K562 (cell line): ENCODE results near the gene RPL11. TPM values are rescaled to one million over a fixed set of nuclear protein-coding genes. Genes with fewer than 3 reads are reported as not detected.

Source experiments
- ATAC-seq: fragments of 200-7000 bp; cut with Tn5 transposase; 3 replicates; pipeline ENCODE4 v1.9.1; 2020; ENCODE audit warnings: moderate library complexity
- BruUV-seq: library from RNA; stranded (reverse); fragments of 400-500 nt; replicated peaks from 2 replicates; lab custom pipeline; 2021; lab: Mats Ljungman, UMichigan
- CTCF ChIA-PET: fragments of 300-600 bp; formaldehyde crosslinking; extraction: SDS; loops from one replicate; lab custom pipeline; 2021; ENCODE audit warnings: low intra/inter-chr PET ratio; lab: Yijun Ruan, JAX
- POLR2A ChIA-PET: fragments of 300-600, 350-650 bp; sonication (Branson Sonifier 250); formaldehyde crosslinking; extraction: SDS; loops from one replicate; lab custom pipeline; 2021; ENCODE audit warnings: antibody characterized with exemption, inconsistent platforms; lab: Yijun Ruan, JAX
- DNase-seq, 4 experiments: peaks; one replicate each; pipeline versions ENCODE4 v3.0.0 to v3.0.0-alpha.2; 2011 to 2018; ENCODE audit warnings: low spot score in 3 of 4, mixed read lengths in 3 of 4; ENCODE audit errors: extremely low read depth in 1 of 4
- FAIRE-seq: peaks from 2 replicates; lab custom pipeline; 2011; peaks lifted over from hg19 to GRCh38; lab: Jason Lieb, UNC
- H2AFZ ChIP-seq: 2 replicates; pipeline ENCODE4 v1.6.0; 2011; ENCODE audit warnings: low read depth, low read length, control low read depth, inconsistent platforms
- H3K27ac ChIP-seq: fragments of 200-600 bp; 3 replicates; pipeline ENCODE4 v1.8.0; 2011; ENCODE audit warnings: low read depth, mild to moderate bottlenecking, control low read depth, inconsistent platforms, low read length, moderate library complexity, mixed read lengths; ENCODE audit errors: extremely low read depth
- H3K27me3 ChIP-seq, 2 experiments: fragments of 300-600 bp in 1 of 2; 2 replicates in 1 of 2; 3 replicates in 1 of 2; pipeline versions ENCODE4 v1.6.0 to v1.8.0; 2011; ENCODE audit warnings: inconsistent platforms in 2 of 2, low read length in 2 of 2, mild to moderate bottlenecking in 1 of 2, mixed read lengths in 1 of 2, moderate library complexity in 1 of 2; ENCODE audit not compliant: control insufficient read depth in 2 of 2, insufficient read depth in 2 of 2
- H3K36me3 ChIP-seq: fragments of 300-600 bp; 3 replicates; pipeline ENCODE4 v1.8.0; 2011; ENCODE audit warnings: mild to moderate bottlenecking, low read length, inconsistent platforms; ENCODE audit not compliant: control insufficient read depth, insufficient read depth
- H3K4me1 ChIP-seq, 2 experiments: fragments of 200-600 bp in 1 of 2; replicated peaks in 1 of 2; 2 replicates in 1 of 2; 3 replicates in 1 of 2; pipeline versions ENCODE4 v1.5.1 to v1.8.0; 2011; ENCODE audit warnings: inconsistent platforms in 2 of 2, low read length in 2 of 2, mild to moderate bottlenecking in 1 of 2, mixed read lengths in 1 of 2, moderate library complexity in 1 of 2; ENCODE audit not compliant: control insufficient read depth in 2 of 2, insufficient read depth in 2 of 2
- H3K4me2 ChIP-seq: 2 replicates; pipeline ENCODE4 v1.6.1; 2011; ENCODE audit warnings: low read length, control low read depth, inconsistent platforms, mixed read lengths; ENCODE audit not compliant: insufficient read depth
- H3K4me3 ChIP-seq: fragments of 200-600 bp; sonication (generic), shearing (Covaris generic); 2 replicates; pipeline ENCODE4 v1.5.1; 2016; ENCODE audit warnings: control low read depth, inconsistent platforms
- H3K79me2 ChIP-seq: fragments of 200-600 bp; 3 replicates; pipeline ENCODE4 v1.8.0; 2011; ENCODE audit warnings: low read length, inconsistent platforms; ENCODE audit not compliant: control insufficient read depth, insufficient read depth
- H3K9ac ChIP-seq, 2 experiments: 2 replicates each; pipeline versions ENCODE4 v1.6.0 to v1.6.1; 2011; ENCODE audit warnings: low read depth in 2 of 2, low read length in 2 of 2, control low read depth in 1 of 2, inconsistent platforms in 1 of 2, mild to moderate bottlenecking in 1 of 2, mixed read lengths in 1 of 2; ENCODE audit not compliant: insufficient read depth in 1 of 2
- H3K9me1 ChIP-seq: one replicate; pipeline ENCODE4 v1.6.0; 2011; ENCODE audit warnings: inconsistent platforms, mild to moderate bottlenecking, low read length, moderate library complexity; ENCODE audit not compliant: control insufficient read depth, insufficient read depth
- H3K9me3 ChIP-seq: replicated peaks from 2 replicates; pipeline ENCODE4 v1.5.1; 2011; ENCODE audit warnings: low read depth, low read length, inconsistent platforms; ENCODE audit not compliant: control insufficient read depth, insufficient read depth
- H4K20me1 ChIP-seq: replicated peaks from 2 replicates; pipeline ENCODE4 v1.6.1; 2011; ENCODE audit warnings: low read length, inconsistent platforms, mixed read lengths; ENCODE audit not compliant: control insufficient read depth, insufficient read depth
- BHLHE40 ChIP-seq: IDR thresholded peaks from 2 replicates; pipeline ENCODE4 v1.6.1; 2011; ENCODE audit warnings: low read length, improper control_type of control experiment
- CHCHD3 ChIP-seq: fragments of 250-450 bp; sonication (Bioruptor Pico); IDR thresholded peaks from 2 replicates; pipeline ENCODE4 v2.1.2; 2022; ENCODE audit warnings: mild to moderate bottlenecking
- FOXP1 ChIP-seq: sonication (generic); formaldehyde crosslinking; IDR thresholded peaks from 2 replicates; pipeline ENCODE4 v1.8.0; 2022; ENCODE audit warnings: mild to moderate bottlenecking, missing genetic modification reagents
- KAT2B ChIP-seq: IDR thresholded peaks from one replicate; pipeline ENCODE4 v1.6.1; 2012; ENCODE audit warnings: low read depth, mild to moderate bottlenecking, control low read depth, inconsistent platforms, low read length, moderate library complexity
- KHSRP ChIP-seq: fragments of 450-650 bp; IDR thresholded peaks from 2 replicates; pipeline ENCODE4 v1.6.1; 2017
- LEF1 ChIP-seq: fragments of 450-650 bp; IDR thresholded peaks from 2 replicates; pipeline ENCODE4 v1.6.1; 2016; ENCODE audit warnings: mild to moderate bottlenecking
- NFATC3 ChIP-seq: fragments of 450-650 bp; IDR thresholded peaks from 2 replicates; pipeline ENCODE4 v1.6.1; 2017; ENCODE audit warnings: mild to moderate bottlenecking
- NFIC ChIP-seq: fragments of 450-650 bp; IDR thresholded peaks from 2 replicates; pipeline ENCODE4 v1.6.1; 2017; ENCODE audit warnings: mild to moderate bottlenecking, inconsistent platforms
- PHF21A ChIP-seq: fragments of 450-650 bp; IDR thresholded peaks from 2 replicates; pipeline ENCODE4 v1.6.1; 2017; ENCODE audit warnings: low read depth, borderline replicate concordance
- TAF15 ChIP-seq: fragments of 200-400 bp; formaldehyde crosslinking; IDR thresholded peaks from 2 replicates; pipeline ENCODE4 v1.6.1; 2017; ENCODE audit warnings: mild to moderate bottlenecking, low read depth, low read length, moderate library complexity
- ZNF436 ChIP-seq: fragments of 250-450, 450-650 bp; sonication (Bioruptor Pico); formaldehyde crosslinking; IDR thresholded peaks from 2 replicates; pipeline ENCODE4 v1.7.0; 2020; ENCODE audit warnings: mild to moderate bottlenecking
- WGBS: fragments of 100-300 bp; shearing (Covaris generic); methylation state at CpG from one replicate; pipeline ENCODE4 v1.1.6; 2016; ENCODE audit warnings: low coverage, mixed read lengths; ENCODE audit not compliant: insufficient coverage; ENCODE audit errors: missing lambda C conversion rate; 5-methylcytosine and 5-hydroxymethylcytosine counted together
- in situ Hi-C: fragments of 300-500 bp; cut with MboI; formaldehyde crosslinking; loops from 4 replicates; pipeline ENCODE4 v1.15.0; 2018; ENCODE audit warnings: inconsistent platforms, mixed read lengths
- intact Hi-C: fragments of 100-400 bp; cut with micrococcal nuclease; formaldehyde crosslinking; loops from 2 replicates; pipeline ENCODE4 v1.14.2; 2022
- polyA plus RNA-seq, 8 experiments: library from polyadenylated mRNA; depleted of rRNA in 4 of 8; stranded (reverse) in 5 of 8; unstranded in 3 of 8; fragments of >200 nt; fragmentation: Nextera tagmentation in 2 of 8; fragmentation: Illumina TruSeq in 1 of 8; extraction: Ambion mirVana in 2 of 8; extraction: Trizol in 1 of 8; gene quantifications; 2 replicates each; pipeline versions ENCODE4 v1.2.1 to v1.2.3, GENCODE V29; 2011 to 2014; ENCODE audit warnings: inconsistent platforms in 1 of 8, missing spikeins in 1 of 8
- total RNA-seq, 7 experiments: library from RNA; depleted of rRNA in 6 of 7; stranded (reverse); fragments of >200 nt in 6 of 7; fragmentation: Illumina TruSeq in 2 of 7; extraction: Trizol in 2 of 7; gene quantifications; 2 replicates each; pipeline versions ENCODE4 v1.2.1 to v1.2.3, GENCODE V29; 2011 to 2021; ENCODE audit warnings: low replicate concordance in 1 of 7
- TF ChIP-seq, protein P1 (sequence below), 2 experiments: fragments of 450-650 bp; conservative IDR thresholded peaks; 2 replicates each; pipeline ENCODE4 v1.6.1; 2017; ENCODE audit warnings: mild to moderate bottlenecking in 2 of 2, moderate library complexity in 2 of 2
- TF ChIP-seq, protein P2 (sequence below): fragments of 250-450 bp; sonication (Bioruptor Pico); IDR thresholded peaks from 2 replicates; pipeline ENCODE4 v1.4.0; 2020
- TF ChIP-seq, protein P3 (sequence below): fragments of 250-450 bp; sonication (Bioruptor Pico); IDR thresholded peaks from 2 replicates; pipeline ENCODE4 v1.8.0; 2022; ENCODE audit warnings: moderate library complexity, mild to moderate bottlenecking, inconsistent platforms
- TF ChIP-seq, protein P4 (sequence below): fragments of 450-650 bp; IDR thresholded peaks from 2 replicates; pipeline ENCODE4 v1.6.1; 2017; ENCODE audit warnings: mild to moderate bottlenecking, moderate library complexity

RPL11 gene
- total and polyA plus RNA-seq, 9 of the 15 experiments (the other 6 are each of a cell fraction or from before 2014, with no cell fraction given), result 1,781 to 4,526 (median 3,111) TPM

DNA sequence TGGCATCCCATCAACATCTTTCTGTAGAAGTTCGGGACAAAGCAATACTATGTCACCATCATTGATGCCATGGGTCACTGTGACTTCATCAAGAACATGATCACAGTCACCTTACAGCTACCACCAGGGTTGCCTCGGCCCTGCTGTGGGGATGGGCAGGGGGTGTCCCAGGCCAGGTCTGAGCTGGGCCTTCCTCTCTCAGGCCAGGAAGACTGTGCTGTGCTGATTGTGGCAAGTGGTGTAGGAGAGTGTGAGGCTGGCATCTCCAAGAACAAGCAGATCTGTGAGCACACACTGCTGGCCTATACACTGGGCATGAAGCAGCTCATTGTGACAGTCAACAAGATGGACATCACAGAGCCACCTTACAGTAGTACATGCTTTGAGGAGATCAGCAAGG lies 20.9 kb upstream of the RPL11 start (continued):
- TF ChIP-seq, protein P1, sequence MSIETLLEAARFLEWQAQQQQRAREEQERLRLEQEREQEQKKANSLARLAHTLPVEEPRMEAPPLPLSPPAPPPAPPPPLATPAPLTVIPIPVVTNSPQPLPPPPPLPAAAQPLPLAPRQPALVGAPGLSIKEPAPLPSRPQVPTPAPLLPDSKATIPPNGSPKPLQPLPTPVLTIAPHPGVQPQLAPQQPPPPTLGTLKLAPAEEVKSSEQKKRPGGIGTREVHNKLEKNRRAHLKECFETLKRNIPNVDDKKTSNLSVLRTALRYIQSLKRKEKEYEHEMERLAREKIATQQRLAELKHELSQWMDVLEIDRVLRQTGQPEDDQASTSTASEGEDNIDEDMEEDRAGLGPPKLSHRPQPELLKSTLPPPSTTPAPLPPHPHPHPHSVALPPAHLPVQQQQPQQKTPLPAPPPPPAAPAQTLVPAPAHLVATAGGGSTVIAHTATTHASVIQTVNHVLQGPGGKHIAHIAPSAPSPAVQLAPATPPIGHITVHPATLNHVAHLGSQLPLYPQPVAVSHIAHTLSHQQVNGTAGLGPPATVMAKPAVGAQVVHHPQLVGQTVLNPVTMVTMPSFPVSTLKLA (conservative IDR thresholded peaks at IDR 0.05), result no peak

DNA sequence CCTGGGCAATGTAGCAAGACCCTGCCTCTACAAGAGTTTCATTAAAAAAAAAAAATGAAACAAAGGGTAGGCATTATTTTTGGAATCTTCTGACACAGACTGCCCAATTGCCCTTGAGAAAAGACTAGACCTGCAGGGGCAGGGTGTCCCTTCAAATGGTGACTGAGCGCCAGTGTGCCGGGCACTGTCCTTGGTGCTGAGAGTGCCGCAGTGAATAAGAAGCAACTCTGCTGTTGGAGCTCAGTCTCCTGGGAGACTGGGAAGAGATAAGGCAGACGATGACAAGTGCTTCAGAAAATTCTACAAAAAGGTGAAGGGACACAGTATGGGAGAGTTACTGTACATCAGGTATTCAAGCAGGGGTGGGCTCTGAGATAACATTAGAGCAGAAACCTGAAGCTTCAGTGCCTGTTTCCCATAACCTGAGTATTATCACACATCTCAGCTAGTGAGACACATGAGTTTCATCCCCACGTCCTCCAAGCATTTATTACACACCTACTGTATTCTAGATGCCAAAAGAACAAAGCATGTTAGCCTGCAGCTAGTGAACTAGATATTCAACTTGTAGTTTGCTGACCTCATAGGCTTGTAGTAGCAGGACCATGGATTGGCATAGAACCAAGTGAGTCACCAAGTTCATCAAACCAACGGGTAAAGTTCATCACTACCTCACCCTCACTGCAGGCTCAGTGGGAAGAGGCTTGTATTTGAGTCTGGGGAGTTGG lies 18.4 kb upstream of the RPL11 start:
- Histone ChIP-seq H3K27ac (no peak overlapping the region), H3K79me2 (no peaks in the 10 kb centered on the region), H3K36me3 (no peaks in the 10 kb centered on the region), H3K4me1 (no peaks in the 10 kb centered on the region), H3K9me3 (no peaks in the 10 kb centered on the region), H3K27me3 (peaks cover 8 to 32% of the 10 kb centered on the region in 2 experiments; a peak in 4 of 5 replicates), H2AFZ (no peak overlapping the region), H3K9ac (no peak overlapping the region), H4K20me1 (peaks cover 5% of the 10 kb centered on the region; the same call in 1 of the 2 replicates), H3K9me1 (no peaks in the 10 kb centered on the region), H3K4me2 (no peak overlapping the region), H3K4me3 (no peak overlapping the region)
- peak; percentile 66 to 79 (median 72) for DNase-seq
- FAIRE-seq, result peak; percentile 87
- intact Hi-C loops, result no loop called here
- in situ Hi-C loops, result no loop called here
- ATAC-seq, result peak; percentile 97
- ChIA-PET POLR2A (interaction anchor here (0.5 to 1.8 kb wide), 7 partner anchors 9 to 1194 kb away, joined by 3 to 15 read pairs (median 4); partner anchors contain the start of gene RPL11), CTCF (interaction anchor here (0.6 kb wide), 1 partner anchor 55 kb away, joined by 5 read pairs; no protein-coding TSS in a partner anchor)
- WGBS, result 0% methylated on average over 6 of the region's 6 CpGs
- BruUV-seq, result no TSS peak
- TF ChIP-seq FOXP1 (CRISPR knock-in tag) (0 out of 2 replicates have a peak, but pooled peaks have one; percentile 38), TAF15 (no peak), ZNF436 (no peak), NFATC3 (no peak), NFIC (peak; percentile 41; the same call in 1 of the 2 replicates), CHCHD3 (no peak), LEF1 (no peak), KHSRP (no peak), PHF21A (no peak), BHLHE40 (no peak; the same call in 1 of the 2 replicates), KAT2B (no peak)
- TF ChIP-seq, protein P2, sequence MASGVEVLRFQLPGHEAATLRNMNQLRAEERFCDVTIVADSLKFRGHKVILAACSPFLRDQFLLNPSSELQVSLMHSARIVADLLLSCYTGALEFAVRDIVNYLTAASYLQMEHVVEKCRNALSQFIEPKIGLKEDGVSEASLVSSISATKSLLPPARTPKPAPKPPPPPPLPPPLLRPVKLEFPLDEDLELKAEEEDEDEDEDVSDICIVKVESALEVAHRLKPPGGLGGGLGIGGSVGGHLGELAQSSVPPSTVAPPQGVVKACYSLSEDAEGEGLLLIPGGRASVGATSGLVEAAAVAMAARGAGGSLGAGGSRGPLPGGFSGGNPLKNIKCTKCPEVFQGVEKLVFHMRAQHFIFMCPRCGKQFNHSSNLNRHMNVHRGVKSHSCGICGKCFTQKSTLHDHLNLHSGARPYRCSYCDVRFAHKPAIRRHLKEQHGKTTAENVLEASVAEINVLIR, result no peak
- TF ChIP-seq, protein P3, sequence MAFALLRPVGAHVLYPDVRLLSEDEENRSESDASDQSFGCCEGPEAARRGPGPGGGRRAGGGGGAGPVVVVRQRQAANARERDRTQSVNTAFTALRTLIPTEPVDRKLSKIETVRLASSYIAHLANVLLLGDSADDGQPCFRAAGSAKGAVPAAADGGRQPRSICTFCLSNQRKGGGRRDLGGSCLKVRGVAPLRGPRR (CRISPR knock-in tag), result no peak
- TF ChIP-seq, protein P4, sequence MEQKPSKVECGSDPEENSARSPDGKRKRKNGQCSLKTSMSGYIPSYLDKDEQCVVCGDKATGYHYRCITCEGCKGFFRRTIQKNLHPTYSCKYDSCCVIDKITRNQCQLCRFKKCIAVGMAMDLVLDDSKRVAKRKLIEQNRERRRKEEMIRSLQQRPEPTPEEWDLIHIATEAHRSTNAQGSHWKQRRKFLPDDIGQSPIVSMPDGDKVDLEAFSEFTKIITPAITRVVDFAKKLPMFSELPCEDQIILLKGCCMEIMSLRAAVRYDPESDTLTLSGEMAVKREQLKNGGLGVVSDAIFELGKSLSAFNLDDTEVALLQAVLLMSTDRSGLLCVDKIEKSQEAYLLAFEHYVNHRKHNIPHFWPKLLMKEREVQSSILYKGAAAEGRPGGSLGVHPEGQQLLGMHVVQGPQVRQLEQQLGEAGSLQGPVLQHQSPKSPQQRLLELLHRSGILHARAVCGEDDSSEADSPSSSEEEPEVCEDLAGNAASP, result no peak
